Ovary (tissue), 9 donors: ENCODE measurements around the gene GRID2IP. TPM values are rescaled to one million over a fixed set of nuclear protein-coding genes. Genes with fewer than 3 reads are reported as not detected.
A peak's percentile ranks its signal among the peaks of the same experiment; 100 is the strongest.
"Not testable (repeated sequence)": the region's sequence is repeated elsewhere in the genome, so short reads cannot be mapped to it uniquely, and the experiment has no call there.

Experiments
- DNase-seq, 5 donors: peaks; one replicate each; pipeline ENCODE4 v3.0.0-alpha.2; 2019 to 2020
- H3K27ac ChIP-seq, 2 donors: fragments of 200-600 bp; one replicate each; pipeline versions ENCODE4 v1.5.1 to v1.8.0; 2019 to 2022
- H3K27me3 ChIP-seq: fragments of 200-600 bp; one replicate; pipeline ENCODE4 v1.8.0; 2022
- H3K36me3 ChIP-seq: fragments of 200-600 bp; sonication (generic); one replicate; pipeline ENCODE4 v1.5.1; 2019
- H3K4me1 ChIP-seq: one replicate; pipeline ENCODE4 v1.8.1; 2013; ENCODE audit warnings: mild to moderate bottlenecking, moderate library complexity; ENCODE audit not compliant: insufficient read depth
- H3K4me3 ChIP-seq: fragments of 200-600 bp; sonication (generic); one replicate; pipeline ENCODE4 v1.5.1; 2017
- H3K9me3 ChIP-seq, 2 donors: fragments of 200-600 bp in 1 of 2; sonication (generic) in 1 of 2; one replicate each; pipeline versions ENCODE4 v1.5.1 to v1.8.1; 2013 to 2019; ENCODE audit warnings: mild to moderate bottlenecking in 1 of 2, moderate library complexity in 1 of 2
- CTCF ChIP-seq, 3 donors: fragments of 450-650 bp in 2 of 3; fragments of 200-600 bp in 1 of 3; IDR thresholded peaks; one replicate each; pipeline versions ENCODE4 v1.5.1 to v1.8.0; 2016 to 2022; ENCODE audit warnings: antibody characterized with exemption in 3 of 3, mild to moderate bottlenecking in 1 of 3
- EP300 ChIP-seq: sonication (generic); formaldehyde crosslinking; IDR thresholded peaks from one replicate; pipeline ENCODE4 v1.6.1; 2017; ENCODE audit warnings: antibody characterized with exemption
- POLR2A ChIP-seq: fragments of 450-650 bp; IDR thresholded peaks from one replicate; pipeline ENCODE4 v1.6.1; 2017; ENCODE audit warnings: antibody characterized with exemption, mild to moderate bottlenecking, moderate library complexity
- WGBS, 3 donors: extraction: QIAGEN DNeasy Blood & Tissue Kit in 1 of 3; methylation state at CpG; one replicate each; pipeline versions ENCODE4 v1.1.5 to v1.1.7; 2013 to 2017; 5-methylcytosine and 5-hydroxymethylcytosine counted together
- intact Hi-C, 4 donors: fragments of 100-400 bp; cut with DNase I; formaldehyde crosslinking; loops; one replicate each; pipeline versions ENCODE4 v1.11.0 to v1.15.1; 2022 to 2023
- polyA plus RNA-seq, 2 donors: library from polyadenylated mRNA; stranded (reverse); fragments of 200-250 nt in 1 of 2; fragments of 350-450 nt in 1 of 2; fragmentation: Illumina TruSeq in 1 of 2; extraction: RNeasy Lipid Tissue Mini Kit (QIAGEN cat#74804) in 1 of 2; gene quantifications; one replicate each; pipeline ENCODE4 v1.2.3, GENCODE V29; 2013 to 2014
- total RNA-seq, 7 donors: library from RNA; depleted of rRNA in 2 of 7; stranded (reverse); fragments of >200 nt in 2 of 7; fragmentation: NEBNext Ultra II Directional in 3 of 7; extraction: Animal tissue kit (Norgen Biotek cat#: 25700) in 3 of 7; gene quantifications; one replicate each; pipeline versions ENCODE4 v1.1.0 to v1.2.4, GENCODE V29; 2016 to 2023
- donor health status: DM: no; HTN: no; CAD: no; lungs with moderate emphysema.
- donor health status: DM: no; HTN: no; CAD: no.
- donor health status: Bipolar disorder and iron deficiency.
- donor health status: DM: yes; HTN: yes; CAD: no.
- donor health status: DM: no; HTN: no; CAD: no.
- donor health status: DM: yes; HTN: yes; CAD: no.

GRID2IP gene
- total and polyA plus RNA-seq, 9 donors, result 0.07 to 0.51 (median 0.39) TPM; not detected in 1

- Histone ChIP-seq H3K27me3 (no peaks in the 10 kb centered on the region), H3K4me3 (peak overlapping the region; percentile 80), H3K4me1 (no peaks in the 10 kb centered on the region), H3K27ac (peak overlapping the region in 1 of 2 donors; percentile 70), H3K36me3 (no peaks in the 10 kb centered on the region), H3K9me3 (no peaks in the 10 kb centered on the region)
- intact Hi-C loops, result loop anchor here in 1 of 4 donors (10.0 kb wide), 1 partner anchor 596 kb away; the partner anchor contains the start of gene C1GALT1
- TF ChIP-seq POLR2A (no peak), EP300 (no peak), CTCF (IDR thresholded peaks at IDR 0.05) (no peak)
- no peak for DNase-seq
- 39 to 46% (median 41%) methylated on average over 20 to 22 of the region's 22 CpGs for WGBS, 3 donors
Measured at GRCh38 chr7:6589151-6589828, 38.0 kb upstream of the GRID2IP start.

DNA sequence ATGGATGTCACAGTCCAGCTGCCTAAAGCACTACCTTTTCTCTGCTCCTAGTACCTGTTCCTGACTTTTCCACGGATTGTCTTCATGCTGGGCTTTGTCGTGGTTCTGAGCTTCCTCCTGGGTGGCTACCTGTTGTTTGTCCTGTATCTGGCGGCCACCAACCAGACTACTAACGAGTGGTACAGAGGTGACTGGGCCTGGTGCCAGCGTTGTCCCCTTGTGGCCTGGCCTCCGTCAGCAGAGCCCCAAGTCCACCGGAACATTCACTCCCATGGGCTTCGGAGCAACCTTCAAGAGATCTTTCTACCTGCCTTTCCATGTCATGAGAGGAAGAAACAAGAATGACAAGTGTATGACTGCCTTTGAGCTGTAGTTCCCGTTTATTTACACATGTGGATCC lies 37.3 kb upstream of the GRID2IP start:
- H3K36me3 ChIP-seq, result no peaks in the 10 kb centered on the region
- no peaks in the 10 kb centered on the region for H3K27me3 ChIP-seq
- no peaks in the 10 kb centered on the region for H3K4me1 ChIP-seq
- intact Hi-C loops, result loop anchor here in 1 of 4 donors (10.0 kb wide), 1 partner anchor 596 kb away; the partner anchor contains the start of gene C1GALT1
- WGBS, 3 donors, result 81 to 87% (median 83%) methylated on average over 9 of the region's 9 CpGs
- H3K27ac ChIP-seq, result no peak overlapping the region
- TF ChIP-seq CTCF (IDR thresholded peaks at IDR 0.05) (no peak), POLR2A (no peak), EP300 (no peak)
- no peaks in the 10 kb centered on the region for H3K9me3 ChIP-seq
- no peak overlapping the region for H3K4me3 ChIP-seq
- DNase-seq, result peak in 3 of 5 donors; percentile 31 to 50 (median 49)

DNA sequence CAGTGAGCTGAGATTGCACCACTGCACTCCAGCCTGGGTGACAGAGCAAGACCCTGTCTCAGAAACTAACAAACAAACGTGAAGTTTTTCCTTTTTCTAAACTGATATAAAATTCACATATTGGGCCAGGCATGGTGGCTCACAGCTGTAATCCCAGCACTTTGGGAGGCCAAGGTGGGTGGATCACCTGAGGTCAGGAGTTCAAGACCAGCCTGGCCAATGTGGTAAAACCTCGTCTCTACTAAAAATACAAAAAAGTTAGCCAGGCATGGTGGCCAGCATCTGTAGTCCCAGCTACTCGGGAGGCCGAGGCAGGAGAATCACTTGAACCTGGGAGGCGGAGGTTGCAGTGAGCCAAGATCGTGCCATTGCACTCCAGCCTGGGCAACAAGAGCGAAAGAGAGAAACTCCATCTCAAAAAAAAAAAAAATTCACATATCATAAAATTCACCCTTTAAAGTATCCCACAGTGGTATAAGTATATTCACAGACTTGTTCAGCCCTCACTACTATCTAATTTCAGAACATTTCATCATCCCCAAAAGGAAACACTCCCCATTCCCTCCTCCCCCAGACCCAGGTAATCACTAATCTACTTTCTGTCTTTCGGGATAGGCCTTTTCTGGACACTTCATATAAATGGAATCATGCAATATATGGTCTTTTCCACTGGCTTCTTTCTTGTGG lies 34.6 kb upstream of the GRID2IP start:
- not testable (repeated sequence) for H3K36me3 ChIP-seq, H3K27me3 ChIP-seq, H3K9me3 ChIP-seq, H3K4me3 ChIP-seq, DNase-seq, H3K4me1 ChIP-seq, H3K27ac ChIP-seq
- intact Hi-C loops, result loop anchor here in 1 of 4 donors (10.0 kb wide), 1 partner anchor 599 kb away; the partner anchor contains the start of gene C1GALT1
- WGBS, 3 donors, result 89 to 93% (median 91%) methylated on average over 8 of the region's 8 CpGs

DNA sequence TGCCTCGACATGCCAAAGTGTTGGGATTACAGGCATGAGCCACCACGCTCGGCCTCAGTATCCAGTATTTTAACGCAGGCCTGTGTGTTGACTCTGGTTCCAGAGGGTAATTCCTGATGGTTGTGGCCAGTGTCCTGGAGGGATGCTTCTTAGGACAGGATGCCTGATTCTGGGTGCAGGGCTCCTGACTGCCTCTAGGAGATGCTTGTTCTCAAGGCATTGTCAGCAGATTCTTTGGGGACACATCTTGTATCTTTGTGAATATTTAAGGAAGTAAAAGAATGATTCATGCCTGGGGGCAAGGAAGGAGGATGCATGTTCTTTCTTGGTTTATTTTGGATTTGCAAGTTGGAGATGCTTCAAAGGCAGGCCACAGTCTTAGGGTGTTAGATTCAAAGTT lies 28.2 kb upstream of the GRID2IP start:
- H3K4me3 ChIP-seq, result no peak overlapping the region
- H3K9me3 ChIP-seq, result no peaks in the 10 kb centered on the region
- no peak for TF ChIP-seq CTCF (IDR thresholded peaks at IDR 0.05)
- TF ChIP-seq EP300, result no peak
- no peak for TF ChIP-seq POLR2A
- no peaks in the 10 kb centered on the region for H3K36me3 ChIP-seq
- no peak overlapping the region for H3K27ac ChIP-seq
- H3K4me1 ChIP-seq, result peaks cover 5% of the 10 kb centered on the region
- 87 to 94% (median 92%) methylated on average over 4 of the region's 4 CpGs for WGBS, 3 donors
- intact Hi-C loops, result no loop called here
- DNase-seq, result no peak
- H3K27me3 ChIP-seq, result no peaks in the 10 kb centered on the region
